T-helper 1 cell treated with Interleukin-12 subunit alpha and Interleukin-12 subunit beta and Interleukin-4 antibody, amounts not matched to agents 30 μg/mL and 1 μg/mL, for 36 hours (primary cell): ENCODE results near the gene ERFL.

ENCODE experiments used
- H3K27ac Mint-ChIP-seq: one replicate; pipeline ENCODE4 v1.8.0; 2021; ENCODE audit warnings: mild to moderate bottlenecking, mixed read lengths
- H3K27me3 Mint-ChIP-seq: one replicate; pipeline ENCODE4 v1.8.0; 2021; ENCODE audit warnings: low read depth, mixed read lengths
- H3K36me3 Mint-ChIP-seq: one replicate; pipeline ENCODE4 v1.8.0; 2021; ENCODE audit warnings: low read depth, mixed read lengths
- H3K4me1 Mint-ChIP-seq: one replicate; pipeline ENCODE4 v1.8.0; 2021; ENCODE audit warnings: low read depth, mixed read lengths
- H3K4me3 Mint-ChIP-seq: one replicate; pipeline ENCODE4 v1.8.0; 2021; ENCODE audit warnings: mild to moderate bottlenecking, moderate library complexity, mixed read lengths
- H3K9me3 Mint-ChIP-seq: one replicate; pipeline ENCODE4 v1.8.0; 2021; ENCODE audit warnings: mixed read lengths

The ERFL gene

GRCh38 chr19:41926028-41926762, 2.1 kb downstream of the ERFL start:
- Mint-ChIP-seq H3K9me3 (no peaks in the 10 kb centered on the region), H3K36me3 (peaks cover 4% of the 10 kb centered on the region), H3K4me3 (no peak overlapping the region), H3K4me1 (peaks cover 30% of the 10 kb centered on the region), H3K27ac (no peak overlapping the region), H3K27me3 (peaks cover 15% of the 10 kb centered on the region)

GRCh38 chr19:41925208-41926003, 2.8 kb downstream of the ERFL start:
- H3K27ac Mint-ChIP-seq = no peak overlapping the region
- no peak overlapping the region for H3K4me3 Mint-ChIP-seq
- peaks cover 4% of the 10 kb centered on the region for H3K36me3 Mint-ChIP-seq
- peaks cover 16% of the 10 kb centered on the region for H3K27me3 Mint-ChIP-seq
- no peaks in the 10 kb centered on the region for H3K9me3 Mint-ChIP-seq
- peaks cover 27% of the 10 kb centered on the region for H3K4me1 Mint-ChIP-seq

- no peak overlapping the region for H3K4me3 Mint-ChIP-seq
- peaks cover 4% of the 10 kb centered on the region for H3K36me3 Mint-ChIP-seq
- H3K27me3 Mint-ChIP-seq = peaks cover 16% of the 10 kb centered on the region
- no peaks in the 10 kb centered on the region for H3K9me3 Mint-ChIP-seq
- no peak overlapping the region for H3K27ac Mint-ChIP-seq
- peaks cover 18% of the 10 kb centered on the region for H3K4me1 Mint-ChIP-seq
Observed at GRCh38 chr19:41924151-41925145, 3.8 kb downstream of the ERFL start.

GRCh38 chr19:41923045-41923788, 5.0 kb downstream of the ERFL start:
- no peak overlapping the region for H3K27ac Mint-ChIP-seq
- H3K27me3 Mint-ChIP-seq = peaks cover 16% of the 10 kb centered on the region
- no peaks in the 10 kb centered on the region for H3K9me3 Mint-ChIP-seq

GRCh38 chr19:41922585-41922984, 5.7 kb downstream of the ERFL start:
- Mint-ChIP-seq H3K4me1 (peaks cover 11% of the 10 kb centered on the region), H3K27ac (no peak overlapping the region), H3K36me3 (no peaks in the 10 kb centered on the region), H3K4me3 (no peak overlapping the region), H3K9me3 (no peaks in the 10 kb centered on the region), H3K27me3 (peaks cover 16% of the 10 kb centered on the region)

More at GRCh38 chr19:41923045-41923788, 5.0 kb downstream of the ERFL start:
- Mint-ChIP-seq H3K4me1 (peaks cover 11% of the 10 kb centered on the region), H3K4me3 (no peak overlapping the region), H3K36me3 (no peaks in the 10 kb centered on the region)

- Mint-ChIP-seq H3K4me1 (peaks cover 11% of the 10 kb centered on the region), H3K36me3 (no peaks in the 10 kb centered on the region), H3K27me3 (peaks cover 16% of the 10 kb centered on the region), H3K4me3 (no peak overlapping the region), H3K9me3 (no peaks in the 10 kb centered on the region), H3K27ac (no peak overlapping the region)
Observed at GRCh38 chr19:41921577-41922576, 6.4 kb downstream of the ERFL start.

- no peak overlapping the region for H3K27ac Mint-ChIP-seq
- H3K27me3 Mint-ChIP-seq = peaks cover 16% of the 10 kb centered on the region
- no peak overlapping the region for H3K4me3 Mint-ChIP-seq
- H3K9me3 Mint-ChIP-seq = no peaks in the 10 kb centered on the region
- no peaks in the 10 kb centered on the region for H3K36me3 Mint-ChIP-seq
- peaks cover 11% of the 10 kb centered on the region for H3K4me1 Mint-ChIP-seq
Observed at GRCh38 chr19:41920882-41921576, 7.2 kb downstream of the ERFL start.

- H3K27me3 Mint-ChIP-seq = peaks cover 16% of the 10 kb centered on the region
- no peaks in the 10 kb centered on the region for H3K36me3 Mint-ChIP-seq
- no peak overlapping the region for H3K27ac Mint-ChIP-seq
- no peak overlapping the region for H3K4me3 Mint-ChIP-seq
- no peaks in the 10 kb centered on the region for H3K9me3 Mint-ChIP-seq
- H3K4me1 Mint-ChIP-seq = peaks cover 11% of the 10 kb centered on the region
Observed at GRCh38 chr19:41919948-41920712, 8.1 kb downstream of the ERFL start.

- Mint-ChIP-seq H3K4me3 (no peak overlapping the region), H3K27me3 (peaks cover 16% of the 10 kb centered on the region), H3K27ac (no peak overlapping the region), H3K36me3 (no peaks in the 10 kb centered on the region), H3K9me3 (no peaks in the 10 kb centered on the region), H3K4me1 (peaks cover 11% of the 10 kb centered on the region)
Observed at GRCh38 chr19:41918653-41919244, 9.5 kb downstream of the ERFL start.

GRCh38 chr19:41918095-41918494, 10.2 kb downstream of the ERFL start:
- Mint-ChIP-seq H3K4me1 (peaks cover 8% of the 10 kb centered on the region), H3K4me3 (no peak overlapping the region), H3K27ac (no peak overlapping the region), H3K36me3 (no peaks in the 10 kb centered on the region), H3K27me3 (peaks cover 12% of the 10 kb centered on the region), H3K9me3 (no peaks in the 10 kb centered on the region)

- Mint-ChIP-seq H3K36me3 (no peaks in the 10 kb centered on the region), H3K9me3 (no peaks in the 10 kb centered on the region), H3K4me3 (no peak overlapping the region), H3K4me1 (peaks cover 7% of the 10 kb centered on the region), H3K27ac (no peak overlapping the region), H3K27me3 (peaks cover 10% of the 10 kb centered on the region)
Observed at GRCh38 chr19:41917676-41918075, 10.6 kb downstream of the ERFL start.
